T-helper 1 cell treated with Interleukin-12 subunit alpha and Interleukin-12 subunit beta and Interleukin-4 antibody, amounts not matched to agents 30 ng/mL and 1 ng/mL, for 36 hours (primary cell): ENCODE measurements around the gene ADAM15. TPM values are rescaled to one million over a fixed set of nuclear protein-coding genes. Genes with fewer than 3 reads are reported as not detected.

Source experiments
- intact Hi-C: fragments of 100-400 bp; cut with micrococcal nuclease; formaldehyde crosslinking; loops from one replicate; pipeline ENCODE4 v1.15.1; 2024
- total RNA-seq: library from RNA; stranded (reverse); gene quantifications from 2 replicates; pipeline ENCODE4 v1.2.3, GENCODE V29; 2022

ADAM15 gene
- total RNA-seq, 1 donor from 2014 or later = 51.6 TPM

- intact Hi-C loops = loop anchor here (1.0 kb wide), 1 partner anchor 8 kb away; the partner anchor contains the start of gene ZBTB7B
These were observed 40.8 kb upstream of the ADAM15 start for GRCh38 chr1:155010211-155010918.

DNA sequence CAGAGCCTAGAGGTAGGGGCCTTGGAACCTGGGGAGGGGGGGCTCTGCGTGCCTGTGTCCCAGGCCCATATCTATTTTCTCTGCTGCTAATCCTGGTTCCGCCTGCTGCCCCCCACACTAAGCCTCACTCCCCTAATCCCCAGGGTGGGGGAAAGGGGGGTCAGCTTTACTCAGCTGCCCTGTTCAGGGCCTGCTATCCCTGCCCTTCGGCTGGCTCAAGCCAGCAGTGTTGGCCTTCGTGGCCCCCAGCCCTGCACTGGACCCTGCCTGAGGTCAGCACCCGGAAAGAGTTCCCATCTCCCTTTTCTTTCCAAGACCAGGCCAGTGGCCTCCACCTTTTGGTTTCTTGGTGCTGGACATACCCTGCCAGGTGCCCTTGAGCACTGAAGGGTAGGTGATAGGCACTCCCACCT lies 40.1 kb upstream of the ADAM15 start:
- intact Hi-C loops = no loop called here

- intact Hi-C loops = loop anchor here (2.0 kb wide), 1 partner anchor 39 kb away; the partner anchor contains the start of gene ADAM15
These were observed 39.6 kb upstream of the ADAM15 start for GRCh38 chr1:155011437-155012025.

GRCh38 chr1:155012026-155012546 lies 39.0 kb upstream of the ADAM15 start:
- intact Hi-C loops = loop anchor here (2.0 kb wide), 1 partner anchor 39 kb away; the partner anchor contains the start of gene ADAM15

DNA sequence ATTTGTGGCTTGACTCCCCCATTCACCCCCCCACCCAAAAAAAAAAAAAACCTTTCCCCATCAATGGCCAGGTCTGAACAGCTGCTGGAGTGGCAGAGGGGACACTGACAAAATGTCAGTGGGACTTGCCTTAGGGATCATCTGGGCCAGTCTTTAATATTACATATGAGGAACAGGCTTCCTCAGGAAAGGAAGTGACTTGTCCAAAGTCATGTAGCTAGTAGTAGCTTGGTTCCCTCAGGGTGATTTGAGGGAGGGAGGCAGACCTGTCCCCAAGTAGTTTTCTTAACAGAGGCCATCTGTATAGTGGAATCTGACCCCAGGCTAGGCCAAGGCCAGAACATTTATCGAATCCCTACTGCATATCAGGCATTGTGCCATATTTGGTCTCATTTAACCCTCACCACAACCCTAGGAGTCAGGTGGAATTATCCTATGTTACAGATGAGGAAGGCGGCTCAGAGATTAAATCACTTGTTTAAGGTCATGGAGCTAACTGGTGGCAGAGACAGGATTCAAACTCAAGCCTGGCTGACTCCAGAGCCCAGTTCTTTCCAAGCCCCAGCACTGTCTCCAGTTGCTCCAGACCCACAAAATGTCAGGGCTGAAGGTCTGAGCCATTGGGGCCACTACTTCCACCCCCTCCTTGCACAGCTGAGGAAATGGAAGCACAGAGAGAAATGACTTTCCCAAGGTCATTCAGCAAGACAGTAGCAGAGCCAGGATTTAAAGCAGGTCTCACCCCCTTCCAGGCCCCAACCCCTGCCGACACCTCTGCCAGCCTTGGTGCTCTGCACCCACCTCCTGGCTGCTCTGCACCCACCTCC lies 38.1 kb upstream of the ADAM15 start:
- intact Hi-C loops = loop anchor here (2.0 kb wide), 1 partner anchor 38 kb away; the partner anchor contains the start of gene ADAM15

- intact Hi-C loops = loop anchor here (2.0 kb wide), 1 partner anchor 37 kb away; the partner anchor contains the start of gene ADAM15
These were observed 37.5 kb upstream of the ADAM15 start for GRCh38 chr1:155013632-155014031.

GRCh38 chr1:155014709-155015508 lies 36.2 kb upstream of the ADAM15 start:
- intact Hi-C loops = no loop called here

DNA sequence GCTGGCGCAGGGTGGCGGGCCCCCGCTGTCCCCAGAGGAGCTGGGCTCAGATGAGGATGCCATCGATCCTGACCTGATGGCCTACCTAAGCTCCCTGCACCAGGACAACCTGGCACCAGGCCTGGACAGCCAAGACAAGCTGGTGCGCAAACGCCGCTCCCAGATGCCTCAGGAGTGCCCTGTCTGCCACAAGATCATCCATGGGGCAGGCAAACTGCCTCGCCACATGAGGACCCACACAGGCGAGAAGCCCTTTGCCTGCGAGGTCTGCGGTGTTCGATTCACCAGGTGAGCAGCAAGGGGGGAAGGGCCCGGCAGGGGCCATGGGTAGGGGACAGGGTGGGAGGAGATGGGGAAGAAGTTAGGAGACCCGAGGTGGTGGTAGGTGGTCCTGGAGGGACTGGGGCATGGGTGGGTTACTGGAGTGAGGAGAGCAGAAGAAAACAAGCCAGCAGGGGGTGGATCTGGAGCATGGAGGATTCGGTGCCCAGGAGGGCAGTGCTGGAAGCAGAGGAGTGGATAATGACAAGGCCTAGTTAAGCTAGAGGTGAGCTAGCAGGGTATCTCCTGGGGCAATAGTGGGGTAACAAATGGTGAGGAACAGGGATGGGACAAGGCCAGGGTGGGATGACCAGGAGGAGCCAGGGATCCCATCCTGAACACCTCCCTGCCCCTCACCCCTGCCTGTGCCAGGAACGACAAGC lies 35.4 kb upstream of the ADAM15 start:
- intact Hi-C loops = loop anchor here (2.0 kb wide), 1 partner anchor 457 kb away; the partner anchor contains the start of gene UBE2Q1

DNA sequence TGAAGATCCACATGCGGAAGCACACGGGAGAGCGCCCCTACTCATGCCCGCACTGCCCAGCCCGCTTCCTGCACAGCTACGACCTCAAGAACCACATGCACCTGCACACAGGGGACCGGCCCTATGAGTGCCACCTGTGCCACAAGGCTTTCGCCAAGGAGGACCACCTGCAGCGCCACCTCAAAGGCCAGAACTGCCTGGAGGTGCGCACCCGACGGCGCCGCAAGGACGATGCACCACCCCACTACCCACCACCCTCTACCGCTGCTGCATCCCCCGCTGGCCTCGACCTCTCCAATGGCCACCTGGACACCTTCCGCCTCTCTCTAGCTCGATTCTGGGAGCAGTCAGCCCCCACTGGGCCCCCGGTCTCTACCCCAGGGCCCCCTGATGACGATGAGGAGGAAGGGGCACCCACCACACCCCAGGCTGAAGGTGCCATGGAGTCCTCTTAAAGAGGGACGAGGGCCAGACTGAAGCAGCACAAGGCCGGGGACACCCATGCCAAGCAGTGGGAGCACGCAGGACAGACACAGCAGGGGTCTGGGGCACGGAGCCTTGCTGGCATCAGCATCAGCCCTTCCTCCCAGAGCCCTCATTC lies 34.8 kb upstream of the ADAM15 start:
- intact Hi-C loops = loop anchor here (2.0 kb wide), 1 partner anchor 458 kb away; the partner anchor contains the start of gene UBE2Q1

- intact Hi-C loops = loop anchor here (1.0 to 2.0 kb wide), 6 partner anchors 11 to 458 kb away; partner anchors contain the start of genes CKS1B, FLAD1 and UBE2Q1
These were observed 33.8 kb upstream of the ADAM15 start for GRCh38 chr1:155017041-155017945.

- intact Hi-C loops = loop anchor here (1.0 to 2.0 kb wide), 6 partner anchors 12 to 459 kb away; partner anchors contain the start of genes CKS1B, FLAD1 and UBE2Q1
These were observed 33.2 kb upstream of the ADAM15 start for GRCh38 chr1:155017946-155018316.

DNA sequence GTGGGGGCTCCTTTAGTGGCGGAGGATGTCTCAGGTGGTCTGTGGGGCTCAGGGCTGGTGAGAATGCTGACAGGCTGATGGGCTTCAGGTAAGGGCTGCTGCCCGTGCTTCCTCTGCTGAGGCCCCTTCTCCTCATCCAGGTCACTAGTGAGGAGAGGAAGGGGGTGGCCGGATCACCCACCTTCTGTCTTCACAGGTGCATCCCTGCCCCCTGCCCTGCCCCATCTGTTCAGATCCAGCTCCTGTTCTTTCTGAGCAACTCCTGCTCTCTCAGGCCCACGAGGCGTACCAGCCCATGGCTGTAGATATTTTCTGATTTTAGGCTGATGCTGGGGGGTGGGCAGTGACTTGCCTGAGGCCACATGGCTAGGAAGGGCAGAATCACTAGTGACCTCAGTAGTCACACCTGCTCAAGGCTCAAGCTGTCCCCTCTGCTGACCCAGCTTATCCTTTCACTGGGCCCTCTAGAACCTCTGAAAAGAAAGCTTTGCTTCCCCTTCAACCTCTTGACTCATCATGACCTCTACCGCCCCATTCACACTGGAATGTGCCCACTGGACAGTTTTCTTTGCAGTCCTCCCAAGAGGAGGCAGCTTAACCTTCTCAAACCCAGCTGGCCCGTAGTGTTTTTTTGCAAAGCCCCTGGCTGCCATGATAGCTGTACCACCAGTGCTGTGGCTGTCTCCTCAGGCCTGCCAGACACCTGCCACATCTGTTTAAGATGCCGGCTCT lies 32.3 kb upstream of the ADAM15 start:
- intact Hi-C loops = no loop called here

DNA sequence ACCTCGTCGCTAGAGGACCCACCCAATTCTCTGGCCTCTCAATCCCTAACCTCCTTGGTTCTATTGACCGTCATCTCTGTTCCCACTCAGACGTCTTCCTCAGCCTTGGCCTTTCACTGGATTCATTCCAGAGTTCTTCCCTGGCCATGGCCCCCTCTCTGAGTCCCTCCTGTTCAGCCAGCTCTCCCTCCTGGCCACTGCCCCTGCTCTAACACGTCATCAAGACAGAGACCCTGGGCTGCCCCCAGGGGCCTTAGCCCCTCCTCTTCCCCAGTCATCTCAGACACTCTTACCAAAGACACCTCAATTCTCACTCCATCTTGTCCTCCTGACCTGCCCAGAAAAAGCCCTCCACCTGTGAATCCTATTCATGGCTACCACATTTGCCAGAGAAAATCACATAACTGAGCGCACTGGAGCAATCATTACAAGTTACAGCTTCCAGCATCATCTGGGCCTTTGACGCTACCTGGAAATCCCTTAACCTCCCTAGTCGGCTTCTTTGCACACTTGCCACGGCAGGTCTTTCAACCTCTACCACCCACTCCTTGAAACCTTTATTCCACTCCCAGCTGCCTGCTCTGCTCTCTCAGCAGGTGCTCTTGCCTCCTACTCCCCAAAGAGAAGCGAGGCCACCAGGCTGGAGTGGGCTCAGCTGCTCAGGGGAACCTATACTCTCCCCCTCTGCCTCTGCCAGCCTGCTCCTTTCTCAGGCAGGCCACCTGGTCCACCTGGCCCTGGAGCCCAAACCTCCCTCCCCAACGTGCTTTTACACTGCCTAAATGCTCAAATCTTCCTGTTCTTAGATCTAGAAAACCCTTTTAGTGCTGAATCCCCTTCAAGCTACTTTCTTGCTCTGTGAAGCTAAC lies 31.5 kb upstream of the ADAM15 start:
- intact Hi-C loops = no loop called here

DNA sequence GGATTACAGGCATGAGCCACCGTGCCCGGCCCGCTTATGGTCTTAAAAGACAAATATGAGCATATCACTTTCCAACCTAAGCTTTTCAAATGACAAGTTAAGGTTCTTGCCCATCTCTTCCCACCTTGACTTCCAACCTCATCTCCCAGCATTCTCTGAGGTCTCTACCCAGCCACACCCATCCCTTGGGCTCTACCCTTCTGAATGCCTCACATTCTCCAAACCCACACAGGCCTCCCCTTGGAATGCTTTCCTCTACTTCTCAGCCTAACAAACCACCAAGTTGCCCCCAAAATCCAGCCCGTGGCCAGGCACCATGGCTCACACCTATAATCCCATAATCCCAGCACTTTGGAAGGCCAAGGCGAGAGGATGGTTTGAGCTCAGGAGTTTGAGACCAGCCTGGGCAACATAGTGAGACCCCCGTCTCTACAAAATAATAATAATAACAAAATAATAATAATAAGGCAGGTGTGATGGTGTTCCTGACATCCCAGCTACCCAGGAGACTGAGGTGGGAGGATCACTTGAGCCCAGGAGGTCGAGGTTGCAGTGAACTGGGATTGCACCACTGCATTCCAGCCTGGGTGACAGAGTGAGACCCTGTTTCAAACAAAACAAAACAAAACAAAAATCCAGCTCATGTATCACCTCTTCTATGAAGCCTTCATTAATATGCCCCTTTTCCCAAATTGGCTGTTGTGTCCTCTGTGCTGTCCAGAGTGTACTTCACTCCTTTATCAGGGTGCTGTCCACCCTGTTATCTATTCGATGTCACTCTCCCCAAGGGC lies 28.8 kb upstream of the ADAM15 start:
- intact Hi-C loops = no loop called here

DNA sequence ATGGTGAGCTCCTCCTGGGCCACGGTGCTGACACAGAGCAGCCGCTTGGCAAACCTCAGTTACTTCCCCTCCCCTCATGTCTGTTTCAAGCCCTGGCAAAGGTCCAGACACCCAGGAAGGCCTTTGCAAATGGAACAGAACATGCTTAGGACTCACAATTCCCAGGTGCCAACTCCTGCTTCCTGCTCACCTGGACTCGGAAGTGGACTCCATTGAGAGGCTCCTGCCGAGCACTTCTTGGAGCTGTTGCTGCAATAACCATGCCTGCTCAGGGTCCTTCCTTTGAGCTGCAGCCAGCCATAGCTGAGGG lies 28.2 kb upstream of the ADAM15 start:
- intact Hi-C loops = no loop called here

- intact Hi-C loops = no loop called here
These were observed 27.5 kb upstream of the ADAM15 start for GRCh38 chr1:155023627-155024026.
